Measurements from ENCODE around the gene MTA1. TPM values are rescaled to one million over a fixed set of nuclear protein-coding genes. Genes with fewer than 3 reads are reported as not detected.

Gene MTA1
- polyA plus RNA-seq, 1 of the 3 experiments (the other 2 are of a cell fraction) = 96.3 TPM

GRCh38 chr14:105408592-105408991, 11.0 kb upstream of the MTA1 start (continued):
- TF ChIP-seq TCF12 (IDR thresholded peaks at IDR 0.05) = no peak
- TF ChIP-seq FOSL2 (IDR thresholded peaks at IDR 0.05; ENCODE audit: borderline replicate concordance, low read depth) = no peak
- TF ChIP-seq EP300 (IDR thresholded peaks at IDR 0.05; ENCODE audit: borderline replicate concordance in 1 of 2, low read depth in 1 of 2, low read length in 1 of 2) = no peak
- no peak for TF ChIP-seq CTCF (IDR thresholded peaks at IDR 0.05)
- no peak for TF ChIP-seq REST (IDR thresholded peaks at IDR 0.05; ENCODE audit: low read depth, low read length)
- TF ChIP-seq RFX5 (IDR thresholded peaks at IDR 0.05; ENCODE audit: low read length) = no peak
- TF ChIP-seq YY1 (IDR thresholded peaks at IDR 0.05; ENCODE audit: low read depth) = no peak

- 89% methylated on average over 3 of the region's 3 CpGs for WGBS (ENCODE audit: low lambda C conversion rate)
- no peak for DNase-seq
- POLR2A ChIA-PET = no interaction called here
- no peaks in the 10 kb centered on the region for H3K36me3 ChIP-seq (replicated peaks in 1 of 2; ENCODE audit: control insufficient read depth in 1 of 2, insufficient read depth in 2 of 2, low read length in 1 of 2)
- no peaks in the 10 kb centered on the region for H3K9me3 ChIP-seq
- no peak for TF ChIP-seq SIN3A (IDR thresholded peaks at IDR 0.05; ENCODE audit: borderline replicate concordance, low read depth, low read length)
- no peak for TF ChIP-seq RCOR1 (IDR thresholded peaks at IDR 0.05; ENCODE audit: low read length)
- H3K79me2 ChIP-seq (ENCODE audit: insufficient read depth) = no peaks in the 10 kb centered on the region
- H3K4me1 ChIP-seq (ENCODE audit: control insufficient read depth in 1 of 2, insufficient read depth in 2 of 2, low read depth in 1 of 2, low read length in 1 of 2) = peaks cover 0 to 12% of the 10 kb centered on the region in 2 experiments; a peak in 1 of 4 replicates
- no peak overlapping the region for H3K27ac ChIP-seq (ENCODE audit: low read depth in 2 of 2, low read length in 1 of 2)
- no peak overlapping the region for H3K4me2 ChIP-seq
- no peaks in the 10 kb centered on the region for H4K20me1 ChIP-seq (ENCODE audit: insufficient read depth)
- no peak overlapping the region for H3K9ac ChIP-seq
- H3F3A ChIP-seq (replicated peaks; ENCODE audit: insufficient read depth) = peaks cover 7% of the 10 kb centered on the region
- H3K9me2 ChIP-seq = no peaks in the 10 kb centered on the region
- no peaks in the 10 kb centered on the region for H3K27me3 ChIP-seq (ENCODE audit: insufficient read depth)
- CTCF ChIA-PET = interaction anchor here (0.8 kb wide), 1 partner anchor 39 kb away, joined by 3 read pairs; no protein-coding TSS in a partner anchor
- H2AFZ ChIP-seq (ENCODE audit: low read depth) = no peak overlapping the region
- no peak overlapping the region for H3K4me3 ChIP-seq (ENCODE audit: low read depth in 2 of 2, low read length in 1 of 2)
Observed at GRCh38 chr14:105409364-105409763, 10.3 kb upstream of the MTA1 start.

GRCh38 chr14:105410642-105411016, 9.0 kb upstream of the MTA1 start:
- 71% methylated on average over 5 of the region's 5 CpGs for WGBS (ENCODE audit: low lambda C conversion rate)
- no peak for DNase-seq
- H3K4me2 ChIP-seq = 0 out of 2 replicates have a peak overlapping the region, but pooled peaks have one; percentile 44
- H3K9me2 ChIP-seq = no peaks in the 10 kb centered on the region
- H3K27me3 ChIP-seq (ENCODE audit: insufficient read depth) = no peaks in the 10 kb centered on the region
- POLR2A ChIA-PET = interaction anchor here (2.0 kb wide), 1 partner anchor 12 kb away, joined by 8 read pairs; the partner anchor contains the start of gene TEX22
- no peaks in the 10 kb centered on the region for H3K36me3 ChIP-seq (replicated peaks in 1 of 2; ENCODE audit: control insufficient read depth in 1 of 2, insufficient read depth in 2 of 2, low read length in 1 of 2)
- no peak overlapping the region; a peak in 1 of 4 replicates for H3K4me3 ChIP-seq (ENCODE audit: low read depth in 2 of 2, low read length in 1 of 2)
- H4K20me1 ChIP-seq (ENCODE audit: insufficient read depth) = no peaks in the 10 kb centered on the region
- H3K9ac ChIP-seq = no peak overlapping the region
- no peak overlapping the region for H2AFZ ChIP-seq (ENCODE audit: low read depth)
- H3K79me2 ChIP-seq (ENCODE audit: insufficient read depth) = no peaks in the 10 kb centered on the region
- TF ChIP-seq MXI1 (IDR thresholded peaks at IDR 0.05; ENCODE audit: low read depth, low read length) = no peak
- TF ChIP-seq FOXJ3 (CRISPR knock-in tag; IDR thresholded peaks at IDR 0.05) = no peak
- peaks cover 12% of the 10 kb centered on the region for H3F3A ChIP-seq (replicated peaks; ENCODE audit: insufficient read depth)
- no peak overlapping the region for H3K27ac ChIP-seq (ENCODE audit: low read depth in 2 of 2, low read length in 1 of 2)
- H3K4me1 ChIP-seq (ENCODE audit: control insufficient read depth in 1 of 2, insufficient read depth in 2 of 2, low read depth in 1 of 2, low read length in 1 of 2) = peaks cover 0 to 17% of the 10 kb centered on the region in 2 experiments; a peak in 1 of 4 replicates
- no peaks in the 10 kb centered on the region for H3K9me3 ChIP-seq
- CTCF ChIA-PET = interaction anchor here (1.0 to 4.1 kb wide), 4 partner anchors 12 to 79 kb away, joined by 3 to 18 read pairs (median 8); no protein-coding TSS in a partner anchor
